Fibroblast of the aortic adventitia (primary cell): ENCODE measurements around the gene COL17A1. TPM values are rescaled to one million over a fixed set of nuclear protein-coding genes. Genes with fewer than 3 reads are reported as not detected.

Experiments
- DNase-seq: peaks from one replicate; pipeline ENCODE4 v3.0.0-alpha.2; 2010; ENCODE audit warnings: low read depth
- H3K4me3 ChIP-seq: 2 replicates; pipeline ENCODE4 v1.5.1; 2011; ENCODE audit warnings: low read depth, mild to moderate bottlenecking, control low read depth, low read length, moderate library complexity
- CTCF ChIP-seq: IDR thresholded peaks from 2 replicates; pipeline ENCODE4 v1.5.1; 2011; ENCODE audit warnings: mild to moderate bottlenecking, low read length, control low read depth, inconsistent platforms; ENCODE audit not compliant: insufficient read depth
- total RNA-seq: library from RNA; depleted of rRNA; stranded (reverse); fragments of >200 nt; gene quantifications from 2 replicates; pipeline ENCODE4 v1.2.3, GENCODE V29; 2012; ENCODE audit warnings: low replicate concordance

The COL17A1 gene
- total RNA-seq, 1 donor: 2.0 TPM

- no peak for DNase-seq
- no peak overlapping the region for H3K4me3 ChIP-seq
- TF ChIP-seq CTCF: no peak
Observed at GRCh38 chr10:104032144-104032775, 53.4 kb downstream of the COL17A1 start.

GRCh38 chr10:104031631-104032030 is 54.0 kb downstream of the COL17A1 start:
- H3K4me3 ChIP-seq: no peak overlapping the region
- no peak for TF ChIP-seq CTCF
- no peak for DNase-seq

GRCh38 chr10:104029521-104029860 is 56.2 kb downstream of the COL17A1 start:
- peak; percentile 91 for DNase-seq
- no peak for TF ChIP-seq CTCF
- H3K4me3 ChIP-seq: no peak overlapping the region

- H3K4me3 ChIP-seq: no peak overlapping the region
Observed at GRCh38 chr10:104028823-104029520, 56.7 kb downstream of the COL17A1 start.

GRCh38 chr10:104028146-104028545 is 57.5 kb downstream of the COL17A1 start:
- H3K4me3 ChIP-seq: no peak overlapping the region
- peak; percentile 27 for DNase-seq
- TF ChIP-seq CTCF: peak; percentile 59

More at GRCh38 chr10:104028823-104029520, 56.7 kb downstream of the COL17A1 start:
- TF ChIP-seq CTCF: no peak
- DNase-seq: peak; percentile 27

GRCh38 chr10:104026762-104027161 is 58.9 kb downstream of the COL17A1 start:
- H3K4me3 ChIP-seq: no peak overlapping the region
- no peak for TF ChIP-seq CTCF
- DNase-seq: no peak
